GM19397 (cell line): ENCODE measurements around the gene AMIGO3.
A peak's percentile ranks its signal among the peaks of the same experiment; 100 is the strongest.
"Not testable (repeated sequence)": the region's sequence is repeated elsewhere in the genome, so short reads cannot be mapped to it uniquely, and the experiment has no call there.

ENCODE experiments used
- ATAC-seq: cut with Tn5 transposase; IDR thresholded peaks from one replicate; pipeline ENCODE4 v1.9.1; 2021; ENCODE audit warnings: mild to moderate bottlenecking, moderate library complexity; ENCODE audit not compliant: unreplicated experiment

Gene AMIGO3

DNA sequence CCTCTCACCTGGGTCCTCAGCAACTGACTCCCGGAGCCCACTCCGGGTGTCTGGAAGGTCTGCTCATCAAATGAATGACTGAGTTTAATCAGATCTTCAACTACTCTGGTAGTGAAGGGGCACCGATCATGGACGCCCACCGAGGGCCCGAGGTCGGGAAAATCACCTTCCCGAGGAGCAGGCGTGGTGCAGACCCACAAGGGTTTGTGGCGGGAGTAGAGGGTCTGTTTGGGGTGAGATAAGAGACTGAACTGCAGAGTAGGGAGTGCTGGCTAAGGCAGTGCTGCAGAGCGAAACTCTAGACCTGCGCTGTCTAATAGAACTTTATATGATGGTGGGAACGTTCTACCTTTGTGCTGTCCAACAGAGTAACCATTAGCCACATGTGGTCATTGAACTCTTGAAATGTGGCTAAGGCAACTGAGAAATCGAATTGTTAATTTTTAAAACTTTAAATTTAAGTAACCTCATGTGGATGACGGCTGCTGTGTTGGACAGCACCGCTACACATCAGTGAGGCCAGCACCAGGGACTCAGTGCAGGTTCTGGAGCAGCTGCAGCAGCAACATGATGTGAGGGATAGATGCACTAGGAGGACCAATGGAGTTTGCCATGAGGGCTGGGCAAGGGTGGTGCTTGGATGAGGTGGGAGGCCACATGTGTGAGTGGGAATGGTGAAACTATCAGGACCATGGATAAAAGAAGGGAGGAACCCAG, 29.4 kb downstream of the AMIGO3 start:
- ATAC-seq: not testable (repeated sequence)

DNA sequence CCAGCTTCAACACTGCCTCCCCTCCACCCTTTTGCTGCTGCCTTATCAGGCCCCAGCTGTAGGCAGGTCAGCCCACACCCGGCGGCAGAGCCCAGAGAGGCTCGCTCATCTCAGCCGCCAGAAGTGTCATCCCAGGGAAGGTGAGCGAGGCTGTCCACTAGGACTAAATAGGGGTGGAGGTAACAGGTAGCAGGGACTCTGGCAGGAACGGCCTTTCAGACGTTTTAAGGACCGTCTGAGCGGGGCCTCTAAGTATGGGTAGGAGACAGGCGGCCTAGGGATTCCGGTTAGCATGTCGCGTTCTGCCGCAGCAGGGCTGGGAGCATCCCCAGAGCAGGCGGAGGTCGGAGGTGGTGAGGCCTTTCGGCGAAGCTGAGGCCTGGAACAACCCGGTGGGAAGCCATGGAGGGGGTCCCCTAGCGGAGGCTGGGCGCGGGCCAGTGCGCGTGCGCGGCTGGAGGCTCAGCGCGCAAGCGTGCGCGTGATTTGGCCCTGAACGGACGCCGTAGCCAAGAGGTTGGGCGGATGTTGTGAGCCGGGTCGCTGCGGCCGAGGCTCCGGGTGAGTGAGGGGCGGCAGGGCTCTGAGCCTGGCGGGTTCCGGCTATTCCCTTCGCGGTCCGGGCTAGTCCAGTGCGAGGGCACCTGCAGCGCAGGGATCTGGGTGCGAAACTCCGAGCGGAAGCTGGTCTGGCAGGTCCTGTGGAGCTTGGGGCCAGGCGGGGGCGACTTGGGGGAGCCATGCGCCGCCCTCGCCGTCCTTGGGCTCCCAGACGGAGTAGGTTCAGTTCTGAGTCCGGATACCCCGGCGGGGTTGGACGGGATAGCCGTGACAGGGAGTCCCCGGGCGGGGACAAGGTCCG, 30.2 kb downstream of the AMIGO3 start, which contains the start of the genes MST1 and RNF123:
Gene MST1, minus strand, starts transcription at position 429 of the 862 bp plus-strand sequence. CDS start 783 bp downstream, outside the sequence.
Gene RNF123, plus strand, starts transcription at position 512 of the 862 bp plus-strand sequence. CDS start 1,609 bp downstream, outside the sequence.
- peak; percentile 68 for ATAC-seq

DNA sequence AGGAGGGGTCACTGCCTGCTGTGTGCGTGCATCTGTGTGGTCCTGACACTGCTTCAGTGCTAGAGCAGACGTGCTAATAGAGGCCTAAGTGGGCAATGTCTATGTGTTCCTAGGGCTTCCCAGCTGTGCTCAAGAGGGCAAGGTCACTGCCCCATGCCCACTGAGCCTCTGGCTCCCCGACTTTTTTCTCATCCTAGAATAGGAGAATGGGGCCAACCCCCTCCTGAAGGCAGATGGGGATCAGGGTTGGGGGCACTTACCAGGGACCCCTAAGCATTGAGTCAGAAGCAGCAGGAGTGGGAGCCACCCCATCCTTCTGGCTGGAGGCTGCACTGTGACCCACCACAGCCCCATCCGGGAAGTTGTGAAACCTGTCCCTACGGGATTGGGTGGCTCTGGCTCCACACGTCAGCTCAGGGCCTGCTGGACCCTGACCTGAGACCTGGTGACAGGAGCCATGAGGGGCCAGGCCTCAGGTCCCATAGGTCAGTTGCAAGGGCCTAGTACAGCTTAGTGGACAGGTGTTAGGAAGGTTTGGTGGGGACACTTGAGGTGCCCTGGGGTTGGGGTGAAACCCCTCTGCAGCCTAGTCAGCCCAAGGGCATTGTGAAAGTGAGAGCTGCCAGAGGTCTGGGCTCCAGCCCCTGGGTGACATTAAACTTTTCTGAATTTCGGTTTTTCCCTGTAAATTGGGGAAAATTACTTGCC, 31.0 kb downstream of the AMIGO3 start:
- peak; percentile 3 for ATAC-seq

DNA sequence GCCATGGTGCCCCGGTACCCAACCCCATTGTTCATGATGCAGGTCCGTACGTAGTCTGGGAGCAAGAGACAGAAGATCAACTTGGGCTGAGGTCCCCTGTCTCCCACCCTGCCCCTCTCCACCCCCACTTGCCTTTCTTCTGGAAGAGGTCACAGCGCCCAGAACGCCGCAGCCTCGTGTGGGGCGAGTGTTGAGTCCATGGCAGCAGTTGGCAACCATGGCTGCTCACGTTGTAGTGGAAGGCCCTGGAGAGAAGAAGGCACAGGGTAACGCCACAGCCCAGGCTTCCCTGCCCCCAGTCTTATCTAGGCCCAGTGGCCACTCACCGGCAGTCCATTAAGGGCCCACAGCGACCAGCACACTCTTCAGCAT, 32.1 kb downstream of the AMIGO3 start:
- ATAC-seq: not testable (repeated sequence)

DNA sequence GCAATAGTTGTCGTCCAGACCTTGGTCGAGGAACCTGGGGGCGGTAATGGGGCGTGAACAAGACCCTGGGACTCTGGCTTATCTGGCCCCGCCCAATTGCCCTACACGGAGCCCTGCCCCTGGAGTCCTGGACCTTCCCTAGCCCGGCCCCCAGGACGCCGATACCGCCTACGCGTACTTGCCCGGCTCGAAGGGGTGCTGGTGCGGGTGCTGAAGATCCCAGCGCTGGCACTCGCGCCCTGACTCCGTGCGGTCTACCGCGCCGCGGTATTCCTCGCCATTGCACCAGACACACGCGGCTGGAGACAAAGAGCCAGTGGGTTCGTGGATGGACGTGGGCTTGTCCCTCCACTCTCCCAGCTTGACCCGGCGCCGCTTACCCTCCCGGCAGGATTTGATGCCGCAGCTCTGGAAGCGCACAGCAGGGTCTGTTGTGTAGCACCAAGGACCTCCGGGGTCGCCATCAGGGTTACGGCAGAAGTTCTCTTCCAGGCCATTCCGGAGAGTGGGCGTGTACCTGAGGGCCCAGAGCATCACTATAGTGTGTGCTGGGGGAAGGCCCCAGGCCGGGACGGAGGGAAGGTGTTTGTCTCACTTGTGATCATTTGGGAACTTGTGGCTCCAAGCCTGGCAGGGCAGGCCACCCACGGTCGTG, 32.6 kb downstream of the AMIGO3 start:
- not testable (repeated sequence) for ATAC-seq

DNA sequence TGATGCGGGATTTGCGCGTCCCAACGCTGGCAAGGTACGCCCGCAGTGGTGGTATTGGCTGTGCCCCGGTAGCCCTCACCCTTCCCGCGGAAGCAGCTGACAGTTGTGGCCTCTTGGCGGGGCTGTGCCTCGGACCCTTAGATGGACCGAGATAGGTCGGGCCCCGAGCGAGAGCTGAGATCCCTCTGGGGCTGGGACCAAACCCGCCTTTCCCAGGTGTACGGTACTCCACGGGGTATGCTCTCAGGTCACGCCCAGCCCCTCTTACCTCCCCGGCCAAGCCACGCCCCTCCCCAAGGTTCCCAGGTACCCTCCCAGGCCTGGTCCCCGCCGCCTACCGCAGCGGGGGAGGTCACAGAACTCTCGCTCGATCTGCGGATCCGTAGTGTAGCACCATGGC, 33.1 kb downstream of the AMIGO3 start:
- ATAC-seq: not testable (repeated sequence)

DNA sequence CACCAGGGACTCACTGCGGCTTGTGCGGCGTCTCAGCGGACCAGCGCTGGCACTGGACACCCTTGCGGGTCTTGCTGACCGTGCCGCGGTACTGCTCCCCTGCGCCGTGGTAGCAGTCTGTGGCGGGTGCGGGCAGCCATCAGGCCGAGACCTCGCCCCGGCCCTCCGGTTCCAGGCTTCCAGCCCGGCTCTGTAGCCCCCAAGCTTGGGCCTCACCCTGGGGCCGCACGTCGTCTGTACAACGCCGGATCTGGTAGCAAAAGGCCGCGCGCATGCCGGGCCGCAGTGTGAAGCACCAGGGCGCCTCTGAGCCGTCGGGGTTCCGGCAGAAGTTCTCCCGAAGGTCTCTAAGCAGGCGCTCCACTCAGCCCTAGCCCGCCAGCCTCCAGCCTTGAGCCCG, 33.6 kb downstream of the AMIGO3 start:
- ATAC-seq: not testable (repeated sequence)

DNA sequence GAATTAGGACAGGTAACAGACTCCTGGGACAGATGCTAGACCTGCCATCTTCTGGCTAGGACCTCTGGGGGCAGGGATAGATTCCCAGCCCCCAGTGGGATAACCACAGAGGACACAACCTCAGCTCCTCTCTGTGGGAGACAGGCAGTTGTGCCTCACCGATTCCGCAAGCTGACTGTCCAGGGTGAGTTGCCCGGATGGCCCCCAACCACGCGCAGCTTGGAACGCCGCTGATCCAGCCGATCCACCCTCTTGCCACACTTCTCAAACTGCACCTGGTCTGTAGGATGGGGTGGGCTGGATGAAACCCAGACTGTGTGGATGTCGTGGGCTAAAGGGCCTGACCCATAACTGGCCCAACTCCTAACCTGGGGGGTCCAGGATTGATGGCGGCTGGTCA, 34.4 kb downstream of the AMIGO3 start:
- ATAC-seq: not testable (repeated sequence)

DNA sequence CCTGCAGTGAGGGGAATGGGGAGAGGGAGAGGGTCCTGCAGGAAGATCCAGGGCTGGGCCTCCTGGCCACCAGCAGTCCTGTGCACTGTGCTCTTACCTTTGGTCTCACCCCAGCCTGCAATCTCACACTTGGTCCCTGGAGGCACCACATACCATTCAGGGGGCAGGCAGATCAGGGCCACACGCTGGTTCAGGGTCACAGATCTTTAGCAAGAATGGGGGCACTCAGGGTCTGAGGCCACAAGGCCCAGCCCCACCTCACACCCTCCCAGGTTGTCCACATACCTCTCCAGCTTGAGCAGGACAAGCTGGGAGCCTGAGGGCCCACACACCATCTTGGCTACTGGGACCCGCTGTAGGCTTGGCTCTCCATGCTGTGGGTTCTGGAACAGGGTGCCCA, 35.0 kb downstream of the AMIGO3 start:
- ATAC-seq: not testable (repeated sequence)

DNA sequence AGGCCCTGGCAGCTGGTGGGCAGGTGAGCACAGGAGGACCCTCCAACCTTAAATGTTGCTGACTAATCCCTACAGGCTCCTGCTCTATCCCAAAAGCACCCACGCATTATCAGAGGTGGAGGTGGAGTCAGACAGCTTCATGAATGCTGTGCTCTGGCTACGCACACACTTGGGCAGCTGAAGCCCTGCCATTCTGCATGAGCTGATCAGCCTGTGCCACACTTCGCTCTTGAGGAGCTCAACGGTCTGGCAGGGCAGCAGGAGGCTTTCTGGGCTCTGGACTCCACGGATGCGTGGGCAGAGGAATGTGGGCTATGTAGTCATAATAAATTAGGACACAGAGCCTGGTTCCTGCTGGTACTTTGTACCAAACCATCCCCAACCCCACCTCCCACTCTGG, 36.3 kb downstream of the AMIGO3 start:
- ATAC-seq: no peak

DNA sequence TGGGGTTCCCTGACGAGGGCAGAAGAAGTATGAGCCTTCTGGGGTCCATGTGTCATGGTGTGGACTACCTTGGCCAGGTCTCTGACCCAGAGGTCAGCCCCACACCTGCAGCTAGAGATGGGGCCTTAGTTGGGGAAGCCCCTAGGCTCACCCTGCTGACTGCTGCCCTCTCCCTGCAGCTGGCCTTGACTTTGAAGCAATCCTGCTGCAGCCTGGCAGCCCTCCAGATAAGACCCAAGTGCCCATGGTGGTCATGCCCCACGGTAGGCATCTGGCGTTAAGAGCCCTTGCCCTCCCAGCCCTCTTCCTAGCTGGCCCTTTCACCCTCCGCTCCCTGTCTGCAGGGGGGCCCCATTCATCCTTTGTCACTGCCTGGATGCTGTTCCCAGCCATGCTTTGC, 37.9 kb downstream of the AMIGO3 start:
- ATAC-seq: no peak

DNA sequence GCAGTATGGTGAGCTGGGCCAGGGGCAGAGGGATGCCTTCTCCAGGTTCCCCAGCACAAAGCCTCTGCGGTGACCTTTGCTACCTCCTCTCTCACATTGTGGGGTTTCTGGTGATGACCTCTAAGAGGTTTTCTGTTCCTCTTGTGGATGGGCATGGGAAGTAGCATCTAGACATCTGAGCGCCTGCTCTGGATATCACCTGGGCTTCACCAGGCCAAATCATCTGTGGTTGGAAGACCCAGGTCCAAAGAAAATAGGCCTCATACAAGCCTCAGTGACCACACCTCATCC, 38.3 kb downstream of the AMIGO3 start:
- no peak for ATAC-seq

DNA sequence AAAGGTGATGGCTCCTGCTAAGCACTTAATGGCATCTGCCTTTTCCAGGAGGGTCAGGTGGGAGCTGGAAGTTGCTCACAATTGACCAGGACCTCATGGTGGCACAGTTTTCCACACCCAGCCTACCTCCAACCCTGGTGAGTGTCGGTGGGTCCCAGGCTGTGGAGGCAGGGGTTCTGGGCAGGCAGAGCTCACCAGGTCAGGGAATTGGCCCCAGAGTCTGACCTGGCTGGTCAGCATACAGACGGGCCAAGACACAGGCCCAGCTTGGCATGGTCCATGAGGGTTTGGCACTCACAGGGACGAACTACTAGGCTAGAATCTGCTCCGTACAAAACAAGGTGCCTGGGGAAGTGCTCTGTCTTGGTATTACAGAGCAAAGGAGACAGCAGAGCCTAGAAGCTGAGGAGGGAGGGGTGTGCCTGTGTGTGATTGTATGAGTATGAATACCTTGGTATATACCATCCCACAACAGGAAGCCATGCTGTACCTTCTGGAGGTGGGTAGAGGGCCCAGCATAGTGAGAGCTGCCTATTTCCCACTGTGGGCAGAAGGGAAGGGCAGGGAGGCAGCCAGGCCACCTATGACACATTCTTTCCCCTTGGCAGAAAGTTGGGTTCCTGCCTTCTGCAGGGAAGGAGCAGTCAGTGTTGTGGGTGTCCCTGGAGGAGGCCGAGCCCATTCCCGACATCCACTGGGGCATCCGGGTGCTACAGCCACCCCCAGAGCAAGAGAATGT, 38.8 kb downstream of the AMIGO3 start:
- ATAC-seq: no peak

DNA sequence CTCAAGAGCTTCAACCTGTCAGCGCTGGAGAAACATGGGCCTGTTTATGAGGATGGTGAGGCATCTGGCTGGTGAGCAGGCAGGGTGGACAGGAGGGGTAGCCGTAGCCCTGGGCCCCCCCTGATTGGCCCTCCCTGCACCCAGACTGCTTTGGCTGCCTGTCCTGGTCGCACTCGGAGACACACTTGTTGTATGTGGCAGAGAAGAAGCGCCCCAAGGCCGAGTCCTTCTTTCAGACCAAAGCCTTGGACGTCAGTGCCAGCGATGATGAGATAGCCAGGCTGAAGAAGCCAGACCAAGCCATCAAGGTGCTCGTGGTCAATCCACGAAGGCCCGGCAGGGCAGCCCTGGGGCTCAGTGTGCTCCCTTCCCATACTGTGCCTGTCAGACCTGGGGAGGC, 43.6 kb downstream of the AMIGO3 start:
- ATAC-seq: no peak

DNA sequence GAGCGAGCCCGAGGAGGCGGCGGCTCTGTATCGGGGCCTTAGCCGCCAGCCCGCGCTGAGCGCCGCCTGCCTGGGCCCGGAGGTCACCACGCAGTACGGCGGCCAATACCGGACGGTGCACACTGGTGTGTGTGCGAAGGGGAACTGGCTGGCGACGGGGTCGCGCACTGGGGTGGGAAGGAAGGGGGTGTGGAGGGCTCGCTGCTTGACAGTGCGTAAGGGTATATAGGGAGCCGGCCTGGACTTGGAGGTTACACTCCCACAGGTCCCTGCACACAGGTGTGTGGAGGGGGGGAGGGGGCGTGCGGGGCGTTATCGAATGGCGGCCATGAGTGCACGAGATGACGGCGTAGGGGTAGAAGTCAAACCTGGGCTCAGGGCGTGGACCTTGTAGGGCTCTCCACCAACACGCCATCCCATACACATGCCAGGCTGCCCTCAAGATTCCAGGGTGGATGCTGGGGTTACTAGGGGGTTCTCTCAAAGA, 44.9 kb downstream of the AMIGO3 start:
- no peak for ATAC-seq

DNA sequence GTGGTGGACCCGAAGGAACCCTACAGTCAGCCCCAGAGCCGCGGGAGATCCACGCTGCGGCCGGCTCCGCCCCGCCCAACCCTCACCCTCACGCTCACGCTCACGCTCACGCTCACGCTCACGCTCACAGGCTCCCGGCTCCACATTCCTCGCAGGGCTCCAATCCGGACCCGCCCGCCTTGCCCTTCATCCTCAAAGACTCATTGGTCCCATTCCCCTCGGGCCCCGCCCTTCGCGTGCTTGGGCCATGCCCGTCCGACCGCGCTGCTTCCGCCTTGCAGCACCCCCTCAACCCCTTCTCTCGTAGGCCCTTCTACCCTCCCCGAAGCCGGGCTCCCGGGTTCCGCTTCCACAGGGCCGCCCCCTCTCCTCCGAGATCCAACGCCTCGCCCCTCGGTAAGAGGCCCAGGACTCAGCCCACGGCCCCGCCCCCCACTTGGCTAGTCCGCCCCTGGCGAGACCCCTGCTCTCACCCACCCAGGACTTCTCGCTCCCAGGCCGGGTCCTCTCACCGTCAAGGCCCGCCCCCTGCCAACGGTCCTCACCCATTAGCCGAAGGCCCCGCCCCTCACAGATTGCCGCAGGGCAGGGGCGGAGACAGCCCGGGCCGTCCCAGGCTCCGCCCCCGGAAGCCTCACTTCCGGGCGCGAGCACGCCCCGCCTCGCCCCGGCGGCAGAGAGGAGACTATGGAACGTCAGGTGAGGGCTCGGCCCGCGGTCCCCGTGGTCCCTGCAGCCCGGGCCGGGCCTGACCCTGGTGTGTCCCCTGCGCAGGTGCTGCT, 45.6 kb downstream of the AMIGO3 start, which contains the start of gene APEH:
Gene APEH, plus strand, starts transcription at position 637 of the 782 bp plus-strand sequence. Its CDS starts 51 bp downstream, at position 688.
- peak; percentile 79 for ATAC-seq

DNA sequence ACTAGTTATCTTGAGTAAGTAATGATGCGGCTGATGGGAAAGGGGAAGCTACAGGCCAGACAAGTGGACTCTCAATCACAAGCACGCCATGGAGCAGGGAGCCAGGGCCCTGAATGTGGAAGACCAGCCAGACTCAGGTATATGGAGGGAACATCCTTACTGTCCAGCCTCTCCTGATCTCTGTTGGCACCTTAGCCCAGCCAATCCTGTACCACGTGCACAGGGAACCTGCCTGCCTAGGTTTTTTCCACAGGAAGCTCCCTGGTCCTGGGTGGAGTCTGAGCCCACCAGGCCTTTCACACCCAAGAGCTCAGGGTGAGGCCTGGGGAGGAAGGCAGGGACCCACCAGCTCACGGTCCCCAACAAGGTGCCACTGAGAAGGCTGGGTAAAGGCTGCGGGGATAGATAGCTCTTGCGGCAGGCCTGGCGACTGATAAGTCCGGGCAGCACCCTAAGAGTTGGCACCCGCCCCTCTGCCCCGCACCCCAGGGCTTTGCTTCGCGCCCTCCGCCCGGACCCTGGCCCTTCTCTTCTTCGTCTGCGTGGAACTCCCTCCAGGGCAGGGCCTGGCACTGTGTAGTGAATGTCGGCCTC, 46.3 kb downstream of the AMIGO3 start:
- no peak for ATAC-seq

DNA sequence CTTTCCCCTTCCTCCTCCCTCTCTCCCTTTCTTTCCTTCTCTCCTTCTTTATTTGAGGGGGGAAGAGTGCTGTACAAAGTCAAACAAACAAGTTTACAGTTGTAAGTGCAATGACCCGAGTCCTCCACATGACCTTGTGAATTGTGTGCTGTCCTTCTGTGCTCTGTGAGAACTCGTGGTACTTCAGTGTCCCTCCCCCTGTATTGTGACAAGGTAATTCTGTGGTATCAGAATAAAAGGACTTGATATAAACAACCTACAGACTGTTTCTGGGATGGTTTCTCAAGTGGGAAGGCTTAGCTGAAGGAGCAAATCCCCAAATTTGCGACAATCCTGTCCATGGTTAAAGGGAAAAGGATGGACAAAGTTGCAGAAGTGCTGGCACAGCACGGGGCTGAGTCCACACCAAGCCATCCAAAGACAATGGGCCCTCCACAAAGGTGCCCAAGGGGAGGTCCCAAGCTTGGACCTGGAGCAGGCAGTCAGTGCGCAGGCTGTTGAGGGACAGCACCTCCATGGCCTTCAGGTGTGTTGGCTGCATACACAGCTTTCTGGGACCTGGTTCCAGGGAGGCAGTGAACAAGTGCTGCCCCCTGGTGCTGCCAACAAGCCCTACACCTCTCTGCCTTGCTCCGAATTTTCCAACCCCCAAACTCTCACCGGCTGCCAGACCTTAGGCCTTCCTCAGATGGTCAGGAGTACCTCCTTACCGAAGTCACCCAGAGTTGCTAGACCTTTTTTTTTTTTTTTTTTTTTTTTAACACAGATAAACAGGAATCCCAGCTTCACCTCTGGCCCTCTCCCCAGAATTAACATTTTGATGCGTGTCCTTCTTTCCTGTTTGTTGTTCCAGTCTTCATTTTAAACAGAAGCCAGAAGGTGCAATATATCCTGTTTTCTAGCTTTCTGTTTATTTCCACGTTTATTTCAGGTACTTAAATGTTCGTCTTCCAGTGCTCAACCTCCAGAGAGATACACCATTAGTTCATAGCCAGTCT, 47.9 kb downstream of the AMIGO3 start:
- ATAC-seq: no peak
